Hematopoietic multipotent progenitor cell treated with erythropoietin and hydrocortisone succinate and interleukin-3 and kit ligand, for 8 days (in vitro differentiated cells): Measurements from ENCODE around the gene STAG1.
"Not testable (repeated sequence)": the region's sequence is repeated elsewhere in the genome, so short reads cannot be mapped to it uniquely, and the experiment has no call there.

Experiments used
- DNase-seq: peaks from one replicate; pipeline ENCODE4 v3.0.0-alpha.2; 2015

The STAG1 gene

DNA sequence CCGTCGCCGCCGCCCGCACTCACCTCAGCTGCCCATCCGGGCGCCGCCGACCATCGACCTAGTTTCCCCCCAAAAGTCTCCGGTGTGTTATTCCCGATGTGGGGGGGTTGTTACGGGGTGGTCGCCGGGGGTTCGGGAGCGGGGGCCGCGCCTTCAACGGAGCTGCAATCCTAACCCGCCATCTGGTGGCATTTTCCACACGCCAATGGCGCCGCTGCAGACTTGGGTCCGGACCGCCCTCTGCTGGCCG lies at the start of gene STAG1:
Gene STAG1 (minus strand): TSS at position 207 of the 250 bp plus-strand sequence. CDS start 121,480 bp downstream, outside the sequence.
- DNase-seq, result no peak

GRCh38 chr3:136801146-136801545 lies 49.0 kb upstream of the STAG1 start:
- DNase-seq, result not testable (repeated sequence)

GRCh38 chr3:136792556-136793330 lies 40.6 kb upstream of the STAG1 start:
- DNase-seq, result no peak

DNA sequence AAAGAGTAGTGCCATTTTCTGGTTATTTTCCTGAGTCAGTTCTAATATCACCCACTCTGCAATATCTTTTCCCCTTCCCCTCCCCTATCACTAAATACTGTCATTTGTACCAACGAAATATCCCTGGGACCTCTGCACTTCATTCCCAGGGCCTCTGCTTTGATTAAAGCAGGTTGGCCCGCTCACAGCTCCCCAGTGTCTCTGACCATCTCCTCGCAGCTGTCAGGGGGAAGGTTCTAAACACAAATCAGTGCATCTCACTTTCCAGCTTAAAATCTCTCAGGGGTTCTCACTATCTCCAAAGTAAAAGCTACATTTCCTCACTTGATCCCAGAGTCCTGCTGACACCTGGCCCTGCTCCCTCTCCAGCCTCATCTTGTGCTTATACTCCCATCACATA lies 38.6 kb upstream of the STAG1 start:
- no peak for DNase-seq

- no peak for DNase-seq
These were observed 37.8 kb upstream of the STAG1 start for GRCh38 chr3:136789976-136790375.

DNA sequence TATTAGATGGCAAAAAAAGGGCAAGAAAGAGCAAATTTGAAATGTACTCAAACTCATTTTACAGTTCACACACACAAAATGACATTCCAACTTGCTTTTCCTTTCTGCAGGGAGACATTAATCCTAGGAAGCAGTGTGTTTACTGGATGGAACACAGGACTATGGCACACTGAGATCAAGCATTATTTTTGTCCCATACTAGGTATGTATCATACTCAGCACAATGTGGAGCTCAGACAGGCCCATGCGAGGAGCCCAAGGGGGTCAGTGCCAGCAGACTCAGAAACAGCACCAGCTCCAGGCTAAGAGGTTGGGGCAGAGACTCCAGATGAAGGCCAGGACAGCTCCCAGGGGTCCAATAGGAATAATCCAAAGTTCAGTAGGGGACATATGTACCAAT lies 36.0 kb upstream of the STAG1 start:
- no peak for DNase-seq

DNA sequence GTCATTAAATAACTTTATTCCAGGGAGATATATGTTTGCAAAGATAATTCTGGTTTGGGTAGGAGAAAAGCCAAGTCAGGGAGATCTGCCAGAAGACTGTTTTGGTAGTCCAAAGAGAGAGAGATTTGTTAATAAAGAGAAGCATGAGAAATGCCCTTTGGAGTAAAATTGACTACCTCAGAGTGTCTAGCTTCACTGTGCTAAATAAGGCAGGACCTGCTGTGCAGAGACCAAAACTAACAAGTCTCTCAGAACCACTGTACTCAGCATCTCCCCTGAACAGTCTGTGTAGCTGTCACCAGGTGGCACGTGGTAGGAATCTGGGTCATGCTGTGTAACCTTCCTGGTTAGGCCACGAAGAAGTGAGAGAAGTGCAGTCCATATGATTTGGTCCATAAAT lies 35.2 kb upstream of the STAG1 start:
- DNase-seq, result peak; percentile 20

- DNase-seq, result no peak
These were observed 31.6 kb upstream of the STAG1 start for GRCh38 chr3:136783708-136784191.

GRCh38 chr3:136780741-136781140 lies 28.6 kb upstream of the STAG1 start:
- DNase-seq, result no peak

GRCh38 chr3:136778865-136779264 lies 26.7 kb upstream of the STAG1 start:
- DNase-seq, result no peak

DNA sequence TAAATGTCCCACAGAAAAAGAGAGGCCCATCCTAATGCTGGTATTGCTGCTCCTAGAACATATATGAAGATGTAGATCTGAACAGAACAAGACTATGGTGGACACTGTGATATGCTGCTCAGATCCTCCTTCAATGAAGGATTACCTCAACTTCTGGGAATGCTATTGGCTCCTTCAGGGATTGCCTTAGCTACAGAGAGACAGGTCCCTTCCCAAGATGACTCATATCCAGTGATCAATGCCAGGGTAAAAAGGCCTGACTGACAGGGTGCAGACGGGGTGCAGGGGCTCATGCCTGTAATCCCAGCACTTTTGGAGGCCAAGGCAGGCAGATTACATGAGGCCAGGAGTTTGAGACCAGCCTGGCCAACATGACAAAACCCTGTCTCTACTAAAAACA lies 20.5 kb upstream of the STAG1 start:
- DNase-seq, result no peak

GRCh38 chr3:136758160-136759102 lies 6.3 kb upstream of the STAG1 start:
- peak; percentile 53 for DNase-seq

- no peak for DNase-seq
These were observed 3.0 kb upstream of the STAG1 start for GRCh38 chr3:136755192-136755591.

DNA sequence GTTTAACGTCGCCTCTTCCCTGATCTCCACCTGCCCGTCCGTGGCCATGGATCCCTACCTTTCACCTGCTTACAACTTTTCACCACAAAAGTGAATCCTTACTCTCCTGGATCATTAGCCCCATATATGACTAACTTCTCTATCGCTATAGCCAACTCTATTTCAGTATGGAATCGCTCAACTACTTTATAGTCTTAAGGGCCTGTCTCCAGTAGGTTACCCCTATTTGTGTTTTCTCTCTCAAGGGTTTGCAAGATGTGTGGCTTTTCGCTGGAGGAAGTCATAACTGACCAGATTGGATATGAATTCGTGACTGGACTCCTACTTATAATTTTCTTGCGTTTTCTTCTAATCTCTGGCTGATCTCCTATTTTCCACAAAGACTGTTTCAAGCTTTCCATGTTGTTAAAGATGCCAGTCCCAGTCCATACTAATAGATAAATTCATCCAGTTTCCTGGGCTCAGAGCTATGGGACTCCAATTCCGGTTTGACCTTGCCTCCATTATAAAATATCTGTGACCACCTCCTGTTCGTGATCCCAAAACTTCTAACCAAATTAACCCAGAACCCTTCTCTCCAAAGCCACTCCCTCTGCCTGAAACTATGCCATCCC lies 1.3 kb upstream of the STAG1 start:
- DNase-seq, result peak; percentile 46

DNA sequence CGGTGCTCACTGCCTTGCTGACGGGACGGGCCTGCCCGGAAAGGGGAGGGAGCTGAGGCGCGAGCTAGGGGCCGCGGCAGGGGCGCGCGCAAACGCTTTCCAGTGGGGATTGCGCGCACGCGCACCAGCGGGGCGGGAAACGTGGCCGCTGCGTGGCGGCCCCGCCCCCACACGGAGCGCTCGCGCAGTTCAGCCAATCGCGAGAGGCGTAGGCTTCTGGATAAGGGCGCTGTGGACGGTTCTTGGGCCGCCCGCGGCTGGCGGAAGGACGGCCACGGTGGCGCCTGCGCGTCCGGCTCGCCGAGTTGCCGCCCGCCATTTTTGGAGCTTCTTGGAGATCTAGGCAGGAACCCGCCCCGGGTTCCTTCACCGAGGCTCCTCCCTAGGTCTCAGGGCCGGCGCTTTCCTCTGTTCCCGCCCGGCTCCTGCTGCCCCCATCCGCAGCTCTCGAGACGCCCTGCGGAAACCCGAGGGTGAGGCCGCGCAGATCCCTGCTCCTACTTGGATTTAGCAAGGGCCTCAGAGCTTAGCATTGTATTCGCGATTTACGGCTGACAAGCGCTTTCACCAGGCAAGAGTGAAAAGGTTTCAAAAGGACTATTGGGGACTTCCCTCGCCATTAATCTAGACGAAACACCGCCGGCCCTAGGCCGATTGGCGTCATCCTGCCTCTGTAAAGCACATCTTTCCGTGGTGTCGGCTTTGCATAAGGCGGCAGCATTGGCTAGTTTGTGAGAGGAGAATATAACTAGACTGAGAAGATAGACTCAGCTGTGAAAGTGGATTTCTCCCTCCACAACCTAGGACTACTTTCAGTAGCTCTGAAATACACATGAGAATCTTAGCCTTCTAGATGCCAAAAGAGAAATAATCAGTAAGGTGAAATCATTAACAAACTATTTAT lies 496 bp upstream of the STAG1 start:
- DNase-seq, result peak; percentile 97

GRCh38 chr3:136751316-136752171 lies 634 bp downstream of the STAG1 start:
- DNase-seq, result peak; percentile 89

DNA sequence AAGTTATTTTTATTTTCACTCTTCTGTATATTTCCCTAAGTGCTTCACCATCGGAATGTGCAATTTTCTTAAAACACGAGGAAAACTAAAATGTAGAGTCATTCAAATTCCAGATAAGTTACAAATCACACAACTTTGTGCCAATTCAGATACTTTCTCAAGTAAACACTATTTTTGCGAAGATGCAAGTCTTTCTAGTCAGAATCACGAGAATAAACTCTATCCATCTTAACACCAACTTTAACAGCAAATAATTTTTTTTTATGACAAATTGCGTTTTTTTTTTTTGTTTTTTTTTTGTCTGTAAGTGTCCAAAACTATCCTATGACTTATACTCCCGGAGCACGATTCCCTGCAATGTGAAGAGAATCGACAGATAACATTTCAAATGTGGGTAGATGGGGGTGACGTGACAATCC lies 1.3 kb downstream of the STAG1 start:
- no peak for DNase-seq

- peak; percentile 60 for DNase-seq
These were observed 1.8 kb downstream of the STAG1 start for GRCh38 chr3:136750209-136750896.

GRCh38 chr3:136749602-136750001 lies 2.6 kb downstream of the STAG1 start:
- DNase-seq, result not testable (repeated sequence)

DNA sequence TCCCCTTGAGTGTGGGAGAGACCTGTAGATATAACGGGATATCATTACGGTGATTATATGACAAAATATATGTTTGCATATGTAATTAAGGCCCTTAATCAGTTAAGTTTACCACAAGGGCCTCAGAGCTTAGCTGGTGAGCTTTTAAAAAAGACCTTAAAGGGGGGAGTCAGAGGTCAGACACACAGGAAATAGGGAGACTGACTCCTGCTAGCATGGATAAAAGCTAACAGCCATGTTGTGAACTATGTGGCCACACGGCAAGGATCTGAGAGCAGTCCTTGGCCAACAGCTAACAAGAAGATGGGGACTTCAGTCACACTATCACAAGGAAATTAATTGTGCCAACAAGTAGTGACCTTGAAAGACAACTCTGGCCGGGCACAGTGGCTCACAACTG lies 3.1 kb downstream of the STAG1 start:
- DNase-seq, result peak; percentile 55

DNA sequence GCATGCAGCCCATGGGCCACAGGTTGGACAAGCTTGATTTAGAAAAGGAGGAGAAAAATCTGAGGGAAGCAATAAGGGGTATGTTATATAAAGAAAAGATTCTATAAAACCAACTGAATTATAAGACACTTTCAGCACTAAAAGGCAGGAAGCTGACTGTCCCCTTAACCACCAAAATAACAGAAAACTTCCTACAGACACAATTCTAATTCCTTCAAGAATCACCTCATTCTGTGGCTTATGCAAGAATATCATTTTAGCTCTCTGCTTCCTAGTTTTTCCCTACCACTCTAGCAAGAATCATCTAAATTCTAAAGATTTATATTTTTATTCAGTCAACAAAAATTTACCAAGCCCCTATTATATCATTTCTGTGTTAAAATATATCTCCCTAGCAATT lies 6.3 kb downstream of the STAG1 start:
- DNase-seq, result no peak
